GM12892 (cell line): Measurements from ENCODE around the gene HYAL2.

Experiments used
- POLR2A ChIP-seq: IDR thresholded peaks from 2 replicates; pipeline ENCODE4 v1.6.1; 2011; ENCODE audit warnings: low read depth, low read length, control low read depth
- POLR2AphosphoS5 ChIP-seq: IDR thresholded peaks from 2 replicates; pipeline ENCODE4 v1.6.1; 2011; ENCODE audit warnings: low read depth, low read length, control low read depth
- TAF1 ChIP-seq: IDR thresholded peaks from 2 replicates; pipeline ENCODE4 v1.6.1; 2011; ENCODE audit warnings: low read depth, mild to moderate bottlenecking, control low read depth, low read length, borderline replicate concordance

GRCh38 chr3:50272911-50273688 is 49.4 kb downstream of the HYAL2 start:
- TF ChIP-seq POLR2A (no peak), POLR2AphosphoS5 (no peak), TAF1 (no peak)
